Smooth muscle cell (in vitro differentiated cells): ENCODE results near the gene PDZRN3. TPM values are rescaled to one million over a fixed set of nuclear protein-coding genes. Genes with fewer than 3 reads are reported as not detected.

ENCODE experiments used
- DNase-seq: peaks from one replicate; lab custom pipeline; 2025; ENCODE audit not compliant: unreplicated experiment; lab: John Stamatoyannopoulos, UW
- H2AFZ ChIP-seq: fragments of 200-600 bp; sonication (generic); 2 replicates; pipeline ENCODE4 v1.6.0; 2016; ENCODE audit warnings: antibody characterized with exemption, low read depth, mild to moderate bottlenecking
- H3F3A ChIP-seq: fragments of 200-600 bp; sonication (generic); 2 replicates; pipeline ENCODE4 v1.6.0; 2017; ENCODE audit warnings: antibody characterized with exemption, low read depth
- H3K27ac ChIP-seq: fragments of 200-600 bp; sonication (generic); 2 replicates; pipeline ENCODE4 v1.5.1; 2016; ENCODE audit warnings: low read depth, mild to moderate bottlenecking
- H3K27me3 ChIP-seq: fragments of 200-600 bp; sonication (generic); 2 replicates; pipeline ENCODE4 v1.6.1; 2016; ENCODE audit warnings: low read depth, mild to moderate bottlenecking
- H3K36me3 ChIP-seq: fragments of 200-600 bp; sonication (generic); 2 replicates; pipeline ENCODE4 v1.5.1; 2016; ENCODE audit warnings: low read depth
- H3K4me1 ChIP-seq: fragments of 200-600 bp; sonication (generic); 2 replicates; pipeline ENCODE4 v1.5.1; 2016; ENCODE audit warnings: low read depth
- H3K4me2 ChIP-seq: fragments of 200-600 bp; sonication (generic); 2 replicates; pipeline ENCODE4 v1.6.0; 2016; ENCODE audit warnings: mild to moderate bottlenecking
- H3K4me3 ChIP-seq: fragments of 200-600 bp; sonication (generic); 2 replicates; pipeline ENCODE4 v1.5.1; 2016; ENCODE audit warnings: mild to moderate bottlenecking
- H3K79me2 ChIP-seq: fragments of 200-600 bp; sonication (generic); 2 replicates; pipeline ENCODE4 v1.6.0; 2016; ENCODE audit warnings: low read depth, mild to moderate bottlenecking
- H3K9ac ChIP-seq: fragments of 200-600 bp; sonication (generic); 2 replicates; pipeline ENCODE4 v1.6.0; 2016; ENCODE audit warnings: low read depth
- H3K9me3 ChIP-seq: fragments of 200-600 bp; sonication (generic); replicated peaks from 2 replicates; pipeline ENCODE4 v1.5.1; 2016; ENCODE audit warnings: low read depth
- H4K20me1 ChIP-seq: fragments of 200-600 bp; sonication (generic); 2 replicates; pipeline ENCODE4 v1.6.0; 2016; ENCODE audit warnings: low read depth
- CTCF ChIP-seq: fragments of 200-600 bp; sonication (generic); IDR thresholded peaks from 2 replicates; pipeline ENCODE4 v1.5.1; 2017; ENCODE audit warnings: borderline replicate concordance, mild to moderate bottlenecking, antibody characterized with exemption; ENCODE audit not compliant: insufficient read depth, poor library complexity, severe bottlenecking
- WGBS: methylation state at CpG from one replicate; pipeline ENCODE4 v1.1.7; 2016; ENCODE audit warnings: low lambda C conversion rate; 5-methylcytosine and 5-hydroxymethylcytosine counted together
- polyA plus RNA-seq: library from polyadenylated mRNA; unstranded; fragments of >200 nt; fragmentation: Nextera tagmentation; extraction: Ambion mirVana; gene quantifications from 2 replicates; pipeline ENCODE4 v1.2.1, GENCODE V29; 2016
- total RNA-seq: library from RNA; depleted of rRNA; stranded (reverse); fragments of >200 nt; gene quantifications from 2 replicates; pipeline ENCODE4 v1.2.3, GENCODE V29; 2014

Gene PDZRN3
- total and polyA plus RNA-seq, 2 experiments from 2014 or later = 99.5 to 128 TPM

GRCh38 chr3:73431183-73431900 lies 193.4 kb downstream of the PDZRN3 start:
- Histone ChIP-seq H3K9ac (no peak overlapping the region), H3K9me3 (no peaks in the 10 kb centered on the region), H3K36me3 (no peaks in the 10 kb centered on the region), H4K20me1 (peaks cover 100% of the 10 kb centered on the region), H3K4me2 (peak overlapping the region; percentile 3), H3K79me2 (peaks cover 96% of the 10 kb centered on the region), H3K4me3 (no peak overlapping the region), H3K4me1 (peaks cover 19% of the 10 kb centered on the region), H3K27ac (no peak overlapping the region), H3F3A (no peaks in the 10 kb centered on the region), H2AFZ (no peak overlapping the region), H3K27me3 (no peaks in the 10 kb centered on the region)
- 57% methylated on average over 6 of the region's 6 CpGs for WGBS
- no peak for DNase-seq
- no peak for TF ChIP-seq CTCF

GRCh38 chr3:73427048-73427706 lies 197.6 kb downstream of the PDZRN3 start:
- Histone ChIP-seq H3K9ac (no peak overlapping the region), H3F3A (peaks cover 5% of the 10 kb centered on the region), H4K20me1 (peaks cover 100% of the 10 kb centered on the region), H3K9me3 (no peaks in the 10 kb centered on the region), H3K27ac (no peak overlapping the region), H3K79me2 (peaks cover 99% of the 10 kb centered on the region), H3K27me3 (no peaks in the 10 kb centered on the region), H3K4me1 (peaks cover 15% of the 10 kb centered on the region), H3K4me3 (no peak overlapping the region), H3K36me3 (no peaks in the 10 kb centered on the region), H2AFZ (no peak overlapping the region), H3K4me2 (no peak overlapping the region)
- no peak for TF ChIP-seq CTCF
- WGBS = 93% methylated on average over 11 of the region's 11 CpGs
- no peak for DNase-seq

GRCh38 chr3:73426606-73427005 lies 198.1 kb downstream of the PDZRN3 start:
- H3K4me2 ChIP-seq = no peak overlapping the region

More at GRCh38 chr3:73426606-73427005, 198.1 kb downstream of the PDZRN3 start:
- Histone ChIP-seq H3F3A (peaks cover 5% of the 10 kb centered on the region), H2AFZ (no peak overlapping the region), H3K4me1 (peaks cover 9% of the 10 kb centered on the region), H3K4me3 (no peak overlapping the region), H3K9me3 (no peaks in the 10 kb centered on the region), H3K27me3 (no peaks in the 10 kb centered on the region), H3K79me2 (peaks cover 99% of the 10 kb centered on the region), H3K9ac (no peak overlapping the region), H4K20me1 (peaks cover 100% of the 10 kb centered on the region), H3K27ac (no peak overlapping the region), H3K36me3 (no peaks in the 10 kb centered on the region)
- DNase-seq = no peak
- no peak for TF ChIP-seq CTCF
- WGBS = 80% methylated on average over 7 of the region's 7 CpGs
